SU-DHL-6 (cell line): ENCODE data around the gene EED.
A peak's percentile ranks its signal among the peaks of the same experiment; 100 is the strongest.

Experiments
- H2AFZ ChIP-seq: fragments of 200-600 bp; sonication (generic); 2 replicates; pipeline ENCODE4 v1.6.1; 2014; ENCODE audit warnings: low read depth, mild to moderate bottlenecking, moderate library complexity, mixed read lengths, antibody characterized with exemption, low read length; ENCODE audit not compliant: severe bottlenecking
- H3F3A ChIP-seq: fragments of 200-600 bp; shearing (Covaris generic); 2 replicates; pipeline ENCODE4 v1.6.0; 2016; ENCODE audit warnings: antibody characterized with exemption, mild to moderate bottlenecking; ENCODE audit not compliant: insufficient read depth
- H3K27ac ChIP-seq: fragments of 200-600 bp; sonication (generic); 2 replicates; pipeline ENCODE4 v1.5.1; 2016; ENCODE audit warnings: low read depth, mild to moderate bottlenecking, low read length, moderate library complexity, mixed read lengths
- H3K27me3 ChIP-seq: fragments of 200-600 bp; sonication (generic), shearing (Covaris generic); 2 replicates; pipeline ENCODE4 v1.6.0; 2014; ENCODE audit warnings: mild to moderate bottlenecking, low read length
- H3K36me3 ChIP-seq: fragments of 200-600 bp; sonication (generic); 2 replicates; pipeline ENCODE4 v1.6.1; 2014; ENCODE audit warnings: mild to moderate bottlenecking, low read length, mixed read lengths
- H3K4me2 ChIP-seq: fragments of 300-600, 200-600 bp; shearing (Covaris generic), sonication (generic); 2 replicates; pipeline ENCODE4 v1.6.0; 2014; ENCODE audit warnings: low read length, low read depth, mild to moderate bottlenecking; ENCODE audit not compliant: poor library complexity, severe bottlenecking
- H3K4me3 ChIP-seq: fragments of 200-600 bp; sonication (generic); 2 replicates; pipeline ENCODE4 v1.5.1; 2014; ENCODE audit warnings: antibody characterized with exemption, low read length, mild to moderate bottlenecking, mixed read lengths; ENCODE audit not compliant: insufficient read depth, poor library complexity, severe bottlenecking
- H3K79me2 ChIP-seq: fragments of 200-600 bp; sonication (generic); 2 replicates; pipeline ENCODE4 v1.6.1; 2014; ENCODE audit warnings: mild to moderate bottlenecking, low read length, moderate library complexity; ENCODE audit not compliant: insufficient read depth
- H3K9ac ChIP-seq: fragments of 200-600 bp; sonication (generic); 2 replicates; pipeline ENCODE4 v1.7.0; 2014; ENCODE audit warnings: mild to moderate bottlenecking, low read length
- H3K9me2 ChIP-seq: fragments of 200-600 bp; sonication (generic); replicated peaks from 2 replicates; pipeline ENCODE4 v1.6.1; 2014; ENCODE audit warnings: low read length; ENCODE audit not compliant: insufficient read depth
- H3K9me3 ChIP-seq: fragments of 200-600 bp; sonication (generic); 2 replicates; pipeline ENCODE4 v1.6.1; 2014; ENCODE audit warnings: low read length, mixed read lengths; ENCODE audit not compliant: insufficient read depth
- H4K20me1 ChIP-seq: fragments of 200-600 bp; sonication (generic); 2 replicates; pipeline ENCODE4 v1.6.1; 2014; ENCODE audit warnings: low read depth, mild to moderate bottlenecking, antibody characterized with exemption, low read length, moderate library complexity, mixed read lengths
- EZH2phosphoT487 ChIP-seq: fragments of 200-600 bp; sonication (generic), shearing (Covaris generic); conservative IDR thresholded peaks from 2 replicates; pipeline ENCODE4 v1.6.1; 2018; ENCODE audit warnings: mild to moderate bottlenecking, antibody characterized with exemption, low read length, moderate library complexity, mixed read lengths
- TF ChIP-seq, protein P1 (sequence below): fragments of 200-600 bp; sonication (generic); IDR thresholded peaks from one replicate; pipeline ENCODE4 v1.5.1; 2017; ENCODE audit warnings: antibody characterized with exemption, mild to moderate bottlenecking, low read length, moderate library complexity; ENCODE audit not compliant: insufficient read depth, poor library complexity, severe bottlenecking

EED gene

GRCh38 chr11:86264649-86265048 is 20.1 kb downstream of the EED start:
- peaks cover 10% of the 10 kb centered on the region for H3K79me2 ChIP-seq
- TF ChIP-seq EZH2phosphoT487 = no peak
- H3K27ac ChIP-seq = no peak overlapping the region
- no peak overlapping the region for H3K4me3 ChIP-seq
- H3K9me2 ChIP-seq = no peaks in the 10 kb centered on the region
- H4K20me1 ChIP-seq = no peaks in the 10 kb centered on the region
- no peaks in the 10 kb centered on the region for H3K9me3 ChIP-seq
- peaks cover 54% of the 10 kb centered on the region for H3K36me3 ChIP-seq
- no peak overlapping the region for H3K4me2 ChIP-seq
- H2AFZ ChIP-seq = no peak overlapping the region
- peaks cover 32% of the 10 kb centered on the region; the same call in 1 of the 2 replicates for H3F3A ChIP-seq
- no peak overlapping the region for H3K9ac ChIP-seq
- H3K27me3 ChIP-seq = no peaks in the 10 kb centered on the region

- H3K9ac ChIP-seq = no peak overlapping the region
- no peaks in the 10 kb centered on the region for H3K27me3 ChIP-seq
- H2AFZ ChIP-seq = no peak overlapping the region
- no peak overlapping the region for H3K27ac ChIP-seq
- H3K9me2 ChIP-seq = no peaks in the 10 kb centered on the region
- peaks cover 15% of the 10 kb centered on the region for H3K79me2 ChIP-seq
- H4K20me1 ChIP-seq = no peaks in the 10 kb centered on the region
- no peak overlapping the region for H3K4me3 ChIP-seq
- H3K9me3 ChIP-seq = no peaks in the 10 kb centered on the region
- peaks cover 56% of the 10 kb centered on the region for H3K36me3 ChIP-seq
- H3F3A ChIP-seq = peaks cover 36% of the 10 kb centered on the region; the same call in 1 of the 2 replicates
- H3K4me2 ChIP-seq = no peak overlapping the region
- no peak for TF ChIP-seq EZH2phosphoT487
- TF ChIP-seq, protein P1, sequence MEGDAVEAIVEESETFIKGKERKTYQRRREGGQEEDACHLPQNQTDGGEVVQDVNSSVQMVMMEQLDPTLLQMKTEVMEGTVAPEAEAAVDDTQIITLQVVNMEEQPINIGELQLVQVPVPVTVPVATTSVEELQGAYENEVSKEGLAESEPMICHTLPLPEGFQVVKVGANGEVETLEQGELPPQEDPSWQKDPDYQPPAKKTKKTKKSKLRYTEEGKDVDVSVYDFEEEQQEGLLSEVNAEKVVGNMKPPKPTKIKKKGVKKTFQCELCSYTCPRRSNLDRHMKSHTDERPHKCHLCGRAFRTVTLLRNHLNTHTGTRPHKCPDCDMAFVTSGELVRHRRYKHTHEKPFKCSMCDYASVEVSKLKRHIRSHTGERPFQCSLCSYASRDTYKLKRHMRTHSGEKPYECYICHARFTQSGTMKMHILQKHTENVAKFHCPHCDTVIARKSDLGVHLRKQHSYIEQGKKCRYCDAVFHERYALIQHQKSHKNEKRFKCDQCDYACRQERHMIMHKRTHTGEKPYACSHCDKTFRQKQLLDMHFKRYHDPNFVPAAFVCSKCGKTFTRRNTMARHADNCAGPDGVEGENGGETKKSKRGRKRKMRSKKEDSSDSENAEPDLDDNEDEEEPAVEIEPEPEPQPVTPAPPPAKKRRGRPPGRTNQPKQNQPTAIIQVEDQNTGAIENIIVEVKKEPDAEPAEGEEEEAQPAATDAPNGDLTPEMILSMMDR = no peak
Measured at GRCh38 chr11:86265194-86265593, 20.6 kb downstream of the EED start.

DNA sequence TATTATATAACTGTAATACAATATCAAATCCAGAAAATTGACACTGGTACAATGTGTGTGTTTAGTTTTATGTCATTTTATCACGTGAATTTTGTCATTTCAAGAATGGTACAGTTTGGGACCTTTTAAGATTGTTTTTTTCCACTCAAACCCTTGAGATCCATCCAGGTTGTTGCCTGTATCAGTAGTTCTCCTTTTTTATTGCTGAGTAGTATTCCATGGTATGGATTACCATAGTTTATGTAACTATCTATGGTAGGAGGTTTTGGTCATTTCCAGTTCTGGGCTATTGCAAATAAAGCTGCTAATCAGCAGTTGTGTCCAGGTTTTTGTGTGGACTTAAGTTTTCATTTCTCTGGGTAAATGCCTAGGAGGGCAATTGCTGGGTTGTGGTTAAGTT is 25.1 kb downstream of the EED start:
- H3K36me3 ChIP-seq = peaks cover 72% of the 10 kb centered on the region
- H3K9me3 ChIP-seq = no peaks in the 10 kb centered on the region
- no peak overlapping the region for H2AFZ ChIP-seq
- H3K27me3 ChIP-seq = no peaks in the 10 kb centered on the region
- H3K27ac ChIP-seq = no peak overlapping the region
- no peak overlapping the region for H3K4me2 ChIP-seq
- no peak overlapping the region for H3K9ac ChIP-seq
- peaks cover 55% of the 10 kb centered on the region for H3K79me2 ChIP-seq
- H3F3A ChIP-seq = peaks cover 36% of the 10 kb centered on the region; the same call in 1 of the 2 replicates
- no peaks in the 10 kb centered on the region for H3K9me2 ChIP-seq
- TF ChIP-seq EZH2phosphoT487 = no peak
- TF ChIP-seq, protein P1 = no peak
- H4K20me1 ChIP-seq = no peaks in the 10 kb centered on the region
- H3K4me3 ChIP-seq = no peak overlapping the region

GRCh38 chr11:86274503-86274902 is 29.9 kb downstream of the EED start:
- no peak overlapping the region for H2AFZ ChIP-seq
- H3K9me2 ChIP-seq = no peaks in the 10 kb centered on the region
- H4K20me1 ChIP-seq = 0 out of 2 replicates have a peak, but pooled peaks cover 4% of the 10 kb centered on the region
- no peak for TF ChIP-seq EZH2phosphoT487
- TF ChIP-seq, protein P1 = peak; percentile 44
- H3K79me2 ChIP-seq = peaks cover 64% of the 10 kb centered on the region
- no peaks in the 10 kb centered on the region for H3K27me3 ChIP-seq
- no peak overlapping the region for H3K4me2 ChIP-seq
- H3F3A ChIP-seq = peaks cover 11% of the 10 kb centered on the region; the same call in 1 of the 2 replicates
- no peak overlapping the region for H3K9ac ChIP-seq
- H3K9me3 ChIP-seq = no peaks in the 10 kb centered on the region
- H3K36me3 ChIP-seq = peaks cover 62% of the 10 kb centered on the region
- H3K4me3 ChIP-seq = no peak overlapping the region
- no peak overlapping the region for H3K27ac ChIP-seq
